Nephron (organoid): ENCODE measurements around the gene H2AZ1.

Experiments
- H3K27ac Mint-ChIP-seq, 3 experiments: 2 replicates each; pipeline ENCODE4 v1.8.0; 2020; ENCODE audit warnings: mixed read lengths in 3 of 3, mild to moderate bottlenecking in 2 of 3, moderate library complexity in 1 of 3
- H3K27me3 Mint-ChIP-seq: 2 replicates; pipeline ENCODE4 v1.8.0; 2021; ENCODE audit warnings: low read depth, mild to moderate bottlenecking, moderate library complexity, mixed read lengths
- H3K36me3 Mint-ChIP-seq: 2 replicates; pipeline ENCODE4 v1.8.0; 2020; ENCODE audit warnings: low read depth, mixed read lengths
- H3K4me1 Mint-ChIP-seq: 2 replicates; pipeline ENCODE4 v1.8.0; 2020; ENCODE audit warnings: mixed read lengths
- H3K4me3 Mint-ChIP-seq, 3 experiments: 2 replicates each; pipeline ENCODE4 v1.8.0; 2020; ENCODE audit warnings: mild to moderate bottlenecking in 3 of 3, mixed read lengths in 3 of 3, moderate library complexity in 2 of 3
- H3K9me3 Mint-ChIP-seq: 2 replicates; pipeline ENCODE4 v1.8.0; 2020; ENCODE audit warnings: mixed read lengths
- TF ChIP-seq, protein P1 (sequence below), 3 experiments: fragments of 200-600 bp; sonication (generic); IDR thresholded peaks; one replicate each; pipeline ENCODE4 v1.5.0; 2021; ENCODE audit warnings: antibody characterized with exemption in 3 of 3; ENCODE audit not compliant: unreplicated experiment in 3 of 3

The H2AZ1 gene

GRCh38 chr4:99949034-99949998 is 759 bp downstream of the H2AZ1 start:
- Mint-ChIP-seq H3K9me3 (no peaks in the 10 kb centered on the region), H3K36me3 (peaks cover 3% of the 10 kb centered on the region), H3K27ac (no peak overlapping the region), H3K27me3 (no peaks in the 10 kb centered on the region), H3K4me3 (no peak overlapping the region), H3K4me1 (peaks cover 24% of the 10 kb centered on the region)
- TF ChIP-seq, protein P1, sequence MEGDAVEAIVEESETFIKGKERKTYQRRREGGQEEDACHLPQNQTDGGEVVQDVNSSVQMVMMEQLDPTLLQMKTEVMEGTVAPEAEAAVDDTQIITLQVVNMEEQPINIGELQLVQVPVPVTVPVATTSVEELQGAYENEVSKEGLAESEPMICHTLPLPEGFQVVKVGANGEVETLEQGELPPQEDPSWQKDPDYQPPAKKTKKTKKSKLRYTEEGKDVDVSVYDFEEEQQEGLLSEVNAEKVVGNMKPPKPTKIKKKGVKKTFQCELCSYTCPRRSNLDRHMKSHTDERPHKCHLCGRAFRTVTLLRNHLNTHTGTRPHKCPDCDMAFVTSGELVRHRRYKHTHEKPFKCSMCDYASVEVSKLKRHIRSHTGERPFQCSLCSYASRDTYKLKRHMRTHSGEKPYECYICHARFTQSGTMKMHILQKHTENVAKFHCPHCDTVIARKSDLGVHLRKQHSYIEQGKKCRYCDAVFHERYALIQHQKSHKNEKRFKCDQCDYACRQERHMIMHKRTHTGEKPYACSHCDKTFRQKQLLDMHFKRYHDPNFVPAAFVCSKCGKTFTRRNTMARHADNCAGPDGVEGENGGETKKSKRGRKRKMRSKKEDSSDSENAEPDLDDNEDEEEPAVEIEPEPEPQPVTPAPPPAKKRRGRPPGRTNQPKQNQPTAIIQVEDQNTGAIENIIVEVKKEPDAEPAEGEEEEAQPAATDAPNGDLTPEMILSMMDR (IDR thresholded peaks at IDR 0.05; ENCODE audit: unreplicated experiment in 3 of 3) = peak; percentile 71 to 80 (median 80)

DNA sequence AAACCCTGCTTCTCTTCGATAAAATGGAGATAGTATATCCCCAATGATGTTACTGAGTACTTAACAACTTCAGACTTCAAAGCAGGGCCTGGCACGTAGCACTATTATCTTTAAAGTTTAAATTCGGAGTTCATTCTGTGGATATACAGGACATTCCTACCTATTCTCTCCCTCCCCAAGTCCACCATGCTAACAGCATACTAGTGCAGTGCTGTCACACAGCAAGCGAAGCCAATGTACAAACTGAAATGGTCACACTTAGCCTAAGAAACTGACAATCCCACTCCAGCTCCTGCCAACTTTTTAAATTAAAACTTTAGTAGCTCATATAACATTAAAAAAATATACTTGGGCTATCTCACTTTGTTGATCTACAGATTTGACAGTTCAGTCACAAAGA is 2.5 kb downstream of the H2AZ1 start:
- peak overlapping the region; percentile 85 to 91 (median 89) for H3K4me3 Mint-ChIP-seq
- no peaks in the 10 kb centered on the region for H3K9me3 Mint-ChIP-seq
- peaks cover 30% of the 10 kb centered on the region for H3K4me1 Mint-ChIP-seq
- H3K27me3 Mint-ChIP-seq = no peaks in the 10 kb centered on the region
- TF ChIP-seq, protein P1 (IDR thresholded peaks at IDR 0.05; ENCODE audit: unreplicated experiment in 3 of 3) = no peak
- peaks cover 20% of the 10 kb centered on the region for H3K36me3 Mint-ChIP-seq
- H3K27ac Mint-ChIP-seq = peak overlapping the region; percentile 86 to 98 (median 92)

- Mint-ChIP-seq H3K9me3 (no peaks in the 10 kb centered on the region), H3K27ac (peak overlapping the region; percentile 86 to 98 (median 92)), H3K27me3 (no peaks in the 10 kb centered on the region), H3K36me3 (peaks cover 21% of the 10 kb centered on the region), H3K4me1 (peaks cover 30% of the 10 kb centered on the region), H3K4me3 (peak overlapping the region; percentile 85 to 91 (median 89))
- TF ChIP-seq, protein P1 (IDR thresholded peaks at IDR 0.05; ENCODE audit: unreplicated experiment in 3 of 3) = no peak
Measured at GRCh38 chr4:99947190-99947578, 2.9 kb downstream of the H2AZ1 start.

- no peaks in the 10 kb centered on the region for H3K9me3 Mint-ChIP-seq
- no peaks in the 10 kb centered on the region for H3K27me3 Mint-ChIP-seq
- H3K36me3 Mint-ChIP-seq = peaks cover 21% of the 10 kb centered on the region
- H3K4me1 Mint-ChIP-seq = peaks cover 30% of the 10 kb centered on the region
- peak within 1 kb of the TSS; percentile 99 to 100 (median 100) for H3K27ac Mint-ChIP-seq
- TF ChIP-seq, protein P1 (IDR thresholded peaks at IDR 0.05; ENCODE audit: unreplicated experiment in 3 of 3) = no peak
- H3K4me3 Mint-ChIP-seq = peak within 1 kb of the TSS; percentile 100
Measured at GRCh38 chr4:99946356-99947189, 3.5 kb downstream of the H2AZ1 start, which contains the start of gene DNAJB14. Gene DNAJB14 (minus strand): TSS chr4:99946618. CDS start chr4:99946571, 47 bp downstream.

DNA sequence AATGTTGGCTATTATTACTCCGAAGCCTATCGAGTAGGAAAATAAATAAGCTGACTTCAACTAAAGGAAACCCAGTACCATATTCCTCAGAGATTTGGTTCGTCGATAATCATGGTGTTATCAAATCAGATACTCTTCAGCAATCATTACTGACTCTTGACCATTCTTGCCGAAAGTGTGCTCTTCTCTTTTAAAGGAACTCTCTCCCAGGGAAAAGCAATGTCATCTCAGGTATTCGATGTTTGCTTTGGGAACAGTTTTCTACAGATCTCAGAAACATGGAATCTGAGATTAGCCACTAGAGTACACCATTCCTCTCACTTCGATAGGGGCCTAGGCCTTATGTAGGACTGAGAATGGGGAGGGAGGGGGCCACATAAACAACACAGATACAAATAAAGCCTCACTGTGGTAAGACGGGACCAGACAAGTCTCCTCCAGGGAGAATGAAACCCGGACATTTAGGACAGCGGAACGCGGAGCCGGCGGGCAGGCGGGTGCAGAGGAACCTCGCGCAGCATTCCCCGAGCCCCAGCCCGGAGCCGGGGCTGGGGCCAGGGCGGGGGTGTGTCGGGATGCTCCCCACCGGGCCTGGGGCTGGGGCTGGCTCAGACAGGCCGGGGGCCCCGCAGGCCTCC is 4.2 kb downstream of the H2AZ1 start:
- no peaks in the 10 kb centered on the region for H3K27me3 Mint-ChIP-seq

More for the DNA sequence above, 4.2 kb downstream of the H2AZ1 start:
- H3K9me3 Mint-ChIP-seq = no peaks in the 10 kb centered on the region
- H3K4me1 Mint-ChIP-seq = peaks cover 30% of the 10 kb centered on the region
- H3K27ac Mint-ChIP-seq = peak overlapping the region; percentile 99 to 100 (median 100)
- peaks cover 25% of the 10 kb centered on the region for H3K36me3 Mint-ChIP-seq
- peak overlapping the region; percentile 100 for H3K4me3 Mint-ChIP-seq
- TF ChIP-seq, protein P1 (IDR thresholded peaks at IDR 0.05; ENCODE audit: unreplicated experiment in 3 of 3) = no peak
